Measurements from ENCODE around the gene ATP1B3.

DNA sequence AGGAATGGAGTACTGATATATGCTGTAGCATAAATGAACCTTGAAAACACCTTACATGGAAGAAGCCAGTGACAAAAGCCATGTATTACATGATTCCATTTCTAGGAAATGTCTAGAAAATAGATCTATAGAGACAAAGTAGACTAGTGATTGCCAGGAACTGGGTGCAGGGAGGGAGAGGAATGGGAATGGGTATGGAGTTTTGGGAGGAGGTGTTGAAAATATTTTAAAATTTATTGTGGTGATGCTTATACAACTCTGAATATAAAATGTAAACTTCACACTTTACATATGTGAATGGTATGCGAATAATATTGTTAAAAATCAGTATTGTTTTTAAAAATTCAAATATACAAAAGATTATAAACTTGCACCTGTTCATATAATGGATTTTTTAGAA is 22.5 kb downstream of the ATP1B3 start:
- TF ChIP-seq, protein P1, sequence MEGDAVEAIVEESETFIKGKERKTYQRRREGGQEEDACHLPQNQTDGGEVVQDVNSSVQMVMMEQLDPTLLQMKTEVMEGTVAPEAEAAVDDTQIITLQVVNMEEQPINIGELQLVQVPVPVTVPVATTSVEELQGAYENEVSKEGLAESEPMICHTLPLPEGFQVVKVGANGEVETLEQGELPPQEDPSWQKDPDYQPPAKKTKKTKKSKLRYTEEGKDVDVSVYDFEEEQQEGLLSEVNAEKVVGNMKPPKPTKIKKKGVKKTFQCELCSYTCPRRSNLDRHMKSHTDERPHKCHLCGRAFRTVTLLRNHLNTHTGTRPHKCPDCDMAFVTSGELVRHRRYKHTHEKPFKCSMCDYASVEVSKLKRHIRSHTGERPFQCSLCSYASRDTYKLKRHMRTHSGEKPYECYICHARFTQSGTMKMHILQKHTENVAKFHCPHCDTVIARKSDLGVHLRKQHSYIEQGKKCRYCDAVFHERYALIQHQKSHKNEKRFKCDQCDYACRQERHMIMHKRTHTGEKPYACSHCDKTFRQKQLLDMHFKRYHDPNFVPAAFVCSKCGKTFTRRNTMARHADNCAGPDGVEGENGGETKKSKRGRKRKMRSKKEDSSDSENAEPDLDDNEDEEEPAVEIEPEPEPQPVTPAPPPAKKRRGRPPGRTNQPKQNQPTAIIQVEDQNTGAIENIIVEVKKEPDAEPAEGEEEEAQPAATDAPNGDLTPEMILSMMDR (IDR thresholded peaks at IDR 0.05; ENCODE audit: low read depth, low read length, poor library complexity, severe bottlenecking), result no peak
- TF ChIP-seq EZH2phosphoT487 (IDR thresholded peaks at IDR 0.05; ENCODE audit: borderline replicate concordance, low read length), result no peak
